ENCODE results near the gene PARD3B.

Gene PARD3B

DNA sequence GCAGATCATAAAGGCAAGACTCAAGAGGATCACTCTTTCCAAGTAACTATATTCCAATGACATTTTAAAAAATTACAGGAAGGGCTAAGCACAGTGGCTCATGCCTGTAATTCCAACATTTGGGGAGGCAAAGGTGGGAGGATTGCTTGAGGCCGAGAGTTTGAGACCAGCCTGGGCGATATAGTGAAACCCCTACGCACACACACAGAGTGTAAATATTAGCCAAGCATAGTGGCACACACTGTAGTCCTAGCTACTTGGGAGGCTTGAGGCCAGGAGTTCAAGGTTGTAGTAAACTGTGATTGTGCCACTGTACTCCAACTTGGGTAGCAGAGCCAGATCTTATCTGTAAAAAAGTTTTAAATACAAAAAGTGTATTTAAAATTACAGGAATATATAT is 686.8 kb downstream of the PARD3B start:
- no peak for DNase-seq

DNA sequence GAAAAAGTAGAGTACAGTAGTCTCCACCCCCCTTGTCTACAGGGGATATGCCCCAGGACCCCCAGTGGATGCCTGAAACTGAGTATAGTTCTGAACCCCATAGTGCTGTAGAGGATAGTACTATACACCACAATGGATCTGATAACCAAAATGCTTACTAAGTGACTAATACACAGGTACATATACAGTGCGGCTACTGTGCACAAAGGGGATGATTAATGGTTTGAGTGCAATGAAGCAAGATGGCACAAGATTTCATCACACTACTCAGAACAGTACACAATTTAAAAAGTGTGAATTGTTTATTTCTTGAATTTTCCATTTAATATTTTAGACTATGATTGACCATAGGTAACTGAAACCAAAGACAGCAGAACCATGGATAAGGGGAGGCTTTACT is 690.2 kb downstream of the PARD3B start:
- no peak for DNase-seq

DNA sequence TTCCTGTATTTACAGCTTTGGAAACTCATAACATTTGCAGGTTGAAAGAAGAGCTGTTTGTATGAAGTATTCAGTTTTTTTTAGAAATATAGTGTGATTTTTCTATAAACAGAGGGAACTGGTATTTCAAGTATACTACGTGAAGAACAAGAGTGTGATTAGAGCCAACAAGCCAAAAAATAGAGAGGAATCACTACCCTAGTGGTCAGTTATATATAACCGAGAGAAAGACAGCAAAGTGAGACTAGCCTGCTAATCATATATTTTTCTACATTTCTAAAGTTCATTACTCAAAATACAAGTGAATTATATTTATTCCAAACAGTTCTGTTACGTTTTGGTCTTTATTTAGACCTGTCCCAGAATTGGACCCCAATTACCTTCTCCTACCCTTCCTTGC is 692.2 kb downstream of the PARD3B start:
- no peak for DNase-seq

DNA sequence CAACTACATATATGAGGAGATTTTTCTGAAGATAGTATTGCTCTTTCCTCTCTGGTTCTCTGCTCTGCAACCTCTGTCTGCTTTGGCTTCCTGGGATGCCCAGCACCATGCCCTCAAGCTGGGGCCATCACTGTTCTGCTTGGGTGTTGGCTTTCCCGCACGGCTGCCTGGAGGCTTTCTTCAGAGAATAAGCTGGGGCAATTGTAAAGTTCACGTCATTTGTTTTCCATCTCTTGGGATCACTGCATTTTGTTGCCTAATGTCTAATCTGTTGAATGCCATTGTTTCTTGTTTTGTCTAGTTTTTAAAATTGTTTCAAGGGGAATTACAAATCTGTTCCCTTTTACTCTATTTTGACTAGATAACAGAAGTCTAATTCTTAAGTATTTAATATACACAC is 699.7 kb downstream of the PARD3B start:
- DNase-seq, result no peak

DNA sequence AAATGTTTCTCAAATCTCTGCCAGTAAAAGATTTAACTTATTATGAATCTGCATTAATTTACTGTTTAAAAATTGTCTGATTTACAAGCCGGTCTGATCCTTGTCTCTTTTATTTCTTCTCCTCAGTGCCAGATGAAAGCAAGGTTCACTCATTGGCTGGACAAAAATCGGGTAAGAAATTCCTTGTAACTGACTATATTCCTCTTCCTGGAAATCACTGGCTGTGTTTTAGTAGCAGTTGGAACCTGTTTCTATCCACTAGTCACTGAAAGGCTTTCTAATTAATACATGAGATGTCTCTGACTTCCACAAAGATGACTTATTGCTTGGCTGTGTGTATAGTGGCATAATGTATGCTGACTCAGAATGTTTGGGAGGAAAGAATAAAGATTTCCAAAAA is 700.4 kb downstream of the PARD3B start:
- no peak for DNase-seq

- DNase-seq, result no peak
These were observed 713.8 kb downstream of the PARD3B start for GRCh38 chr2:205259121-205259520.

GRCh38 chr2:205261516-205262020 is 716.3 kb downstream of the PARD3B start:
- DNase-seq, result no peak

GRCh38 chr2:205267323-205267722 is 722.0 kb downstream of the PARD3B start:
- no peak for DNase-seq

- DNase-seq, result no peak
These were observed 725.4 kb downstream of the PARD3B start for GRCh38 chr2:205270689-205271088.

- peak; percentile 40 for DNase-seq
These were observed 727.9 kb downstream of the PARD3B start for GRCh38 chr2:205273148-205273547.

DNA sequence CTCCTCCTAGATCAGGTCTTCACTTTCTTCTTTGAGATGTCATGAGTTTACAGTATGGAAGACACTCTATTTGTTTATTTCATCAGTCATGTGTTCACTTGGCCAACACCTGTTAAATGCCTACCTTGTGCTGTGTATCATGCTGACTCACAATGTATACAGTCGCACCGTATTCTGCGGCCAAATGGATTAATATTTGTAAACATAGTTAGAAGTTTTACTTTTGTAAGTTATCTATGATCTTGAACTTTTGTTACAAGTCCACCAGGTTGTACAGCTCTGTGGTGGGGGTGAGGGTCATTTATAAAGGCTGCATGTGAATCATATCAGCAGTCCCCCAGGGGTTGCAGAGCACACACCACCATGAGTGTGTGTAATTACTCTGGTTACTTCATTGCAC is 728.4 kb downstream of the PARD3B start:
- no peak for DNase-seq

- DNase-seq, result peak; percentile 6
These were observed 729.5 kb downstream of the PARD3B start for GRCh38 chr2:205274801-205275200.

- no peak for DNase-seq
These were observed 731.0 kb downstream of the PARD3B start for GRCh38 chr2:205276116-205276777.

DNA sequence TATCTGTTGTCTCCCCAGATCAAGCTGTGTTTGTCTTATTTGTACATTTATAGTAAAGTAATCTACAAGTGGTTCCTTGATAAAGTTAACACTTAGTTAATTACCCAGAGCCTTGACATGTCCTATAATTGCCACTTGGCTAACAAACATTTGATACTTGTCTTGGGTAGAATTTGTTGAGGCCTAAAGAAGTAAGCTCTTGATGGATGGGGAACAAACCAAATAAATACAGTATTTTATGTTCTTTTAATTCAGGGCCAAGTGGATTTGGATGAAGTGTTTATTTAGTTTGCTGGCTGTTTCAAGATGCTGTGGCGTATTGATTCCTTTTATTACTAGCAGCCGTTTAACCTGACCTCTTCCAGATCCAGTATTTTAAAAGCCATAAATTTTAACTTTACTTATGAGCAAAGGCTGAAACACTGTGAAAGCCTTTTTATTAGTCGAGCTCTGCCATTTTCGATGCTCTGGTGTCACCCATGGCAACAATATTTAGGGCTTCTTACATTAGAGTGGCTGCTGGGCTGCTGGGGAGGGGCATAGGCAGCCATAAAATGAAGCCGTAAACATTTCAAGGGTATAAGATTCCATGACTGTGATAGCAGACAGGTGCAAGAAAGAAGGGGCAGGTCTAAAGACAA is 735.4 kb downstream of the PARD3B start:
- DNase-seq, result peak; percentile 92

DNA sequence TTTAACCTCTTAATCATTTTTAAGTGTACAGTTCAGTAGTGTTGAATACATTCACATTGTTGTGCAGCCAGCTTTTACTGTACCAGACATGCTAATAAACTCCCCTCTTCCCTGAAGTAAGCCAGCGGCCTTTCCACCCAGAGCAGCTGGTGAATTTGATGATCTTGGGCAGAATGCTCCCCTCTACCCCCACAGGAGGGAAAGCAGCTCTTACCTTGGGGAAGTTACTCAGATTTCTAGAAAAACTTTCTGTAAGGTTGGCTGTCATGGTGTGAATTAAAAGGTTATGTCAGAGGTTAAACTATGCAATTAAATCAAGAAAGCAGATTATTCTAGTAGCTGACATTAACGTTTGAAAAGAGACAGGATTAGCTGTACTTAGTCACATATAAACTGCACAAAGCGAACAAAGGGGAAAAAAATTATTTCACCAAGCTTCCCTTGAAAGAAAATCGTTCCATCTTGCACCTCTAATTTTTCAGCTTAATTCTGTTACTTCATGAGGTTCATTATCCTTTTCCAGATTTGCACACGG is 738.5 kb downstream of the PARD3B start:
- DNase-seq, result no peak

- no peak for DNase-seq
These were observed 739.1 kb downstream of the PARD3B start for GRCh38 chr2:205284334-205284733.

GRCh38 chr2:205287316-205287715 is 742.0 kb downstream of the PARD3B start:
- no peak for DNase-seq

DNA sequence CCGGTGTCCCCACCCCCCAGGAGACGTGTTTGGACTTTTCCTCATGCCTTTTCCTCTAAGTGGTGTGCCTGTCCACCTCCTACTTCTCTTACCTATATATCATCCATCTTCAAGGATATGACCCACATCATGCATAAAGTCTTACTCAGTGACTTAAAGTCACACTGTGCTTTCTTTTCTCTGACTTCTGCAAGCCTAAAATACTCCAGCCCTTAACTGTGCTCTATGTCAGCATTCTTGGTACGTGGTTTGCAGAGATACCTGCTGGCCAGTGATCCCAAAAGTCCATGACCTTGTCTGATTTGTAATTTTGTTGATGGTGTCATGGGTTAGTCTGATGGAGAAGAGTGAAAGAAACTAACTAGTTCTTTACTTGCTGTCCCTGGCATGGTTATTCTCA is 743.4 kb downstream of the PARD3B start:
- no peak for DNase-seq

DNA sequence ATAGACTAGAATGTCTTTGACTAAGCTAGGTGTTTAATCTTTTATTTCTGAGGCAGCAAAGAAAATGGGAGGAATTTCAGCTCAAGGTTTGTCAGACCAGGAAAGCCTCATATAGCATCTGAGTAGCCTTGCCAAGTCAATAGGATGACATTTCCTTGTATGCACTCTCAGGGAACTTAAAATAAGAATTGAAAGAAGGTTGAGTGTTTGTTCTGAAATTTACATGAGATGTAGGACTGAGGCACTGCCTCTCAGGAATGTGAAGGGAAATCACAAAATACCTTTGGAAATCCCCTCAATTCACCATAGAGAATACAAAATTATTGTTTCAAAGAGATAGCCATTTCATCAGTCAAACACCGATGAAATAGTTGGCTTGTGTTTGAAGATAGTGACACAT is 745.0 kb downstream of the PARD3B start:
- DNase-seq, result no peak

DNA sequence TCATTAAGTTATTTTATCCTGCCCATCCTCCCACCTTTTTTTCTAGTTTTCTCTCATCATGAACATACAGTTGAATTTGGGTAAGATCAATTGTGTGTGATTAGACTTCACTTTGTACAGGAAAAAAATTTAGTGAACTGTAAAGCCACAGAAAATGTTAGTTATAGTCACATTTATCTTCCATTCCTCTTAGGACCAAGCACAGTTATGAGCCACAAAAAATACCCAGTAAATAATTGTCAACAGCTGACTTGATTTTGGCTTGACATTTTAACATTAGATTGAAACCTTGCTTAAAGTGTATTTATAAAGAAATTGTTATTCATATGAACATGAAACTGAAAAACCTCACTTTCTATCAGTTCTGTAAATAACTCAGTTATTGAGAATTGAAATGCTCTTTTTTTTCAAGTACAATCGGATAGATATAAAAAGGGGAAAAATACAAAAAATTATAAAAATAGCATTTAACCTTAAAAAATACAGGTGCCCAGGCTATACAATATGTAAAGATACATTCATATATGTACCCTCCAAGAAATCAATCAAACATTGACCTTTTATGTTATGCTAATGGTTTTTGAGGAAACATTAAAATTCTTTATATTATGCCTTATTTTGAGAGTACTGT is 747.5 kb downstream of the PARD3B start:
- no peak for DNase-seq

- DNase-seq, result no peak
These were observed 748.3 kb downstream of the PARD3B start for GRCh38 chr2:205293559-205293958.

DNA sequence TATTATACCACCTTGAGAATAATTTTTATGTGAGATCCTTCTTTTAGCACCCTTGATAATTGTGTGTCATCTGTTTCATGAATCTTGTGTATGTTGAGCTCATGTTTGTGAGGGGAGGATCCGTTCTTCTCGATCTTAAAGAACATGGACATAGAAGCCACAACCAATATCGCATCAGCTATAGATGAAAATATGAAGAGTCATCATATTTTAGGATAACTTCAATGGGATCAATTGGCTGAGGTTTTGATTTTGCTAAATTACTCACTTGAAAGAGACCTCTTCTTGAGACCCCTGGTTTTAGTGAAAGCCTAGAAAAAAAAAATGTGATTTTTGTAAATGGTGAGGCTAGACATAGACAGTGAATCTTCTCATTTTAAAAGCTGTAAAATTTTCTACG is 751.7 kb downstream of the PARD3B start:
- no peak for DNase-seq

- no peak for DNase-seq
These were observed 752.1 kb downstream of the PARD3B start for GRCh38 chr2:205297368-205297767.

- DNase-seq, result no peak
These were observed 752.6 kb downstream of the PARD3B start for GRCh38 chr2:205297846-205298245.
